Measurements from ENCODE around the gene TCF19.

Gene TCF19, protein sequence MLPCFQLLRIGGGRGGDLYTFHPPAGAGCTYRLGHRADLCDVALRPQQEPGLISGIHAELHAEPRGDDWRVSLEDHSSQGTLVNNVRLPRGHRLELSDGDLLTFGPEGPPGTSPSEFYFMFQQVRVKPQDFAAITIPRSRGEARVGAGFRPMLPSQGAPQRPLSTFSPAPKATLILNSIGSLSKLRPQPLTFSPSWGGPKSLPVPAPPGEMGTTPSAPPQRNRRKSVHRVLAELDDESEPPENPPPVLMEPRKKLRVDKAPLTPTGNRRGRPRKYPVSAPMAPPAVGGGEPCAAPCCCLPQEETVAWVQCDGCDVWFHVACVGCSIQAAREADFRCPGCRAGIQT

DNA sequence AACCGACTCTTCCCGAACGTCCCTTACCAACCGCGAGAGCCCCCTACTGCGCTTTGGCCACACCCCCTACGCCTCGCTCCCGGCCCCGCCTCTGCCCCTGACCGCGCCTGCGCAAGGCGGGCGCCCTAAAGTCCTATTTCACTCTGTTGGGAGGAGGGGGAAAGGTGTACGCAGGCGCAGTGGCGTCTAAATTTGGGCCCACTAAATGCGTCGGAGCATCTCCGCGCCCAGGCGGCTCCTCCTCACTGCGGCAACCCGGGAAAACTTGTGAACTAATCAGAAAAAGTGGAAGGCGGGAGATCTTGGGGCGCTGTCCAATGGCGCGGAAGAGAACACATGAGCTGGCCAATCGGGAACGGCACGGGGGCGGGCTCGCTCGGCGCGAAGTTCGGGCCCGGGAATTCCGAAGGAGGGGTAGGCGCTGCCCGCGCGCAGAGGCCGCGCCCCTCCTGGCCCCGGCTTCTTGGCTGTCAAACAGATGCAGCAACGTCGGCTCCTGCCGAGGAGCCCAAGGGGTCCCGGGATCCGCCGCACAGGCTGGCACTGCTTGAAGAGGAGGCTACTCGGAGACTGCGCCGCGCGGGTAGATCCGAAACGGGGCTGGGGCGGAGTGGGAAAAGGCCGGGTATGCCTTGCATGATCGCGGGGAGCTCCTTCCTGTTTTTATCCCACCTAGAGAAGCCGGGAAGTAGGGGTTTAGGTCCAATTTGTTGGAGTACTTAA, at the start of gene TCF19:
Gene TCF19 (plus strand): TSS at position 450 of the 723 bp plus-strand sequence. CDS start 881 bp downstream, outside the sequence.
- peak; percentile 98 for DNase-seq

DNA sequence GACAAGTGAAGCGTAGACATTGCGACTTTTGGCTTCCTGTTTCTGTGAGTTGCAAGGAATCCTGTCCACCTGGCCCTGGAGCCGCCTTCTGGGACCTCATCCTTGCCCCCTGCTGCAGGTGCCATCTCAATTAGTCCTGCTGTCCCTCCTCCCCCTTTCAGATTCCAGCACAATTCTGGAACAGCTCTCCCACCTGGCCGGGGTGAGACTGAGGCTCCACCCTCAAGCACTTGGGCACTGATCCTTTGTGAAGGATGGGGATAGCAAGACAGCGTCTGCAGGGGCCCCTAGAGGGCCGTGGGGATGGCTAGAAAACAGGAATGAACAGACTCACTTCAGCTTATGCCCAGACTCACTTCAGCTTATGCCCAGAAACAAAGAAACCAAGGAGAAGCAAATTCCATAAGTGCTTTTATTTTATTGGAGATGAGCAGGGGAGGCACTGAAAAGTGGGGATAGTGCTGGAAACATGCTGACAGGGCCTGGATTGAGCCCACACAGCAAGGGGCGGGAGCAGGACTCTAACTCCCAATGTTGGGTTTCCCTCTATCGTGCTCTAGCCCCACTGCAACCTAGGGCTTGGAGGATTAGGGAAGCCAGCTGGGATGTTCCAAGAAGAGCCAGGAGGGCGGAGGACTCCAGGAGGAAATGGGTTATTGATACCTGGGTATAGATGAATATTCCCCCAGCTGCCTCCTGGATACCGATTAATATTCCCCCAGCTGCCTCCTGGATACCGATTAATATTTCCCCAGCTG, 47.4 kb upstream of the TCF19 start:
- no peak for DNase-seq
- in situ Hi-C loops (cut with HindIII; ENCODE audit: low pct_ligation_motif_present, low pct_unique_long_range_greater_than_20kb, low sequenced_read_pairs), result no loop called here

More for the DNA sequence above, at the start of gene TCF19:
- in situ Hi-C loops (cut with HindIII; ENCODE audit: low pct_ligation_motif_present, low pct_unique_long_range_greater_than_20kb, low sequenced_read_pairs), result no loop called here

DNA sequence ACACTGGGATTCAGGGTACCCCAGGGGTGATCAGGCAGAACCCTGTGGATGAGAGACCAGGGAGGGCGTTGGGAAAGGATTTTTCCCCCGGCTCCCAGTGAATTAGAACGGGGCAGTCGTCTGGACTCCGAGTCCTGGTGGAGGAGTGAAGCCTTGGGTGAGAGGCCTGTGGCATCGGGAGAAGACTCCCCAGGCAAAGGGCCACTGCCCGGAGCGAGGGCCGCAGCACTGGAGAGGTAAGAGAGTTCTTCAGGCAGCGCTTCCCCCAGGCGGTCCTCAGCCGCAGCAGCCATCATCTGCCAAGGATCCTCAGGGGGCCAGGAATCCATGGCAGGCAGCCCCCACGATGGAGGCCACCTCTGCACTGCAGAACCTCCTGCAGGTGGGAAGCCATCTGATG, 46.7 kb upstream of the TCF19 start:
- in situ Hi-C loops (cut with HindIII; ENCODE audit: low pct_ligation_motif_present, low pct_unique_long_range_greater_than_20kb, low sequenced_read_pairs), result no loop called here

DNA sequence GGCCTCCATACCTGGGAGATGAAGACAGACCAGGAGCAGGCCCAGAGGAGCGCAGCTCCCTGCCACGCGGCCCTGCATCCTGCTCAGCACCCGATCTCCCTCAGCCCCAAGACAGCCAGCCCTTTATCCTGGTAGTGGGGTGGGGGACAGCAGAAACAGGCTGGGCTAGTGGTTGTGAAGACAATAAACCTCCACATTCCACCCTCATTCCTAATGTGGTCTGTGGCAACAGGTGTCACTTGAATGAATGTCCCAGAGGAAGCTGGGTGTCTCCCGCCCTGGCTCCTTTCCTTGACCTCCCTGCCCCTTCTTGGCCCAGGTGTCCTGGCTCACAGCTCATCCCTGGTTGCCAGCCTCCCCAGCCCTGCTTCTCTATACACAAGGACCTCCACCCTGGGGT, 45.9 kb upstream of the TCF19 start, which contains the start of gene C6orf15:
Gene C6orf15 (minus strand): TSS at position 98 of the 400 bp plus-strand sequence. CDS start 20 bp downstream, at position 78.
- no peak for DNase-seq
- in situ Hi-C loops (cut with HindIII; ENCODE audit: low pct_ligation_motif_present, low pct_unique_long_range_greater_than_20kb, low sequenced_read_pairs), result no loop called here

More for the DNA sequence above, 46.7 kb upstream of the TCF19 start:
- DNase-seq, result no peak

DNA sequence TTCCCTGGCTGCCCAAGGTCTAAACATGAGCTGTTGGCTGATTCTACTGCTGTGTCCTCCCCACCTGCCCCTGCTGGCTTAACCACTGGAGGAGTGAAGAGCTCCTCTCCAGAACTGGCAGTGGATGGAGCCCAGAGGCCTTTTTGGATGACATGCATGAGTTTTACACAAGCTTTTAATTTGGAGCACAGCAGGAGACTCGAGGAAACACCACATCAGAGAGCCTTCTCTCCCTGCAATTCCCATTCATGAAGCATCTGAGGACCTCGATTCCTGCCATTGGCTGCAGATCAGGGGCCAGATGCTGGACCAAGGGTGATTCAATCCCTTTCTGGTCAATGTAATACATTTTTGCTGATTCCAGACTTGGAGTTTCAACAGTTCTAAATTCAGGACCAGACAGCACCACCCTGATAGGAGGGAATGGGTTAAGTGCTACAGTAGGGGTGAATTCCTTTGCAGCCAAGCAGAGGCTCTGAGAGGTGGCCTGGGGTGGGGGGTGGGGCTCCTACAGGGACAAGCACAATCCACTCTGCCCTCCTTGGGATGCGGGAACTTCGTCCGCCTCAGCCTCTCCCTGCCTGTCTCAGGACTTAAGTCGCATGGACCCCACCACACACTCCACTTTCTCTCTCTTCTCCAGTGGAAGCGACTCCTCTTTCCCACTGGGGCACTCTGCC, 44.4 kb upstream of the TCF19 start:
- no peak for DNase-seq
- in situ Hi-C loops (cut with HindIII; ENCODE audit: low pct_ligation_motif_present, low pct_unique_long_range_greater_than_20kb, low sequenced_read_pairs), result no loop called here

DNA sequence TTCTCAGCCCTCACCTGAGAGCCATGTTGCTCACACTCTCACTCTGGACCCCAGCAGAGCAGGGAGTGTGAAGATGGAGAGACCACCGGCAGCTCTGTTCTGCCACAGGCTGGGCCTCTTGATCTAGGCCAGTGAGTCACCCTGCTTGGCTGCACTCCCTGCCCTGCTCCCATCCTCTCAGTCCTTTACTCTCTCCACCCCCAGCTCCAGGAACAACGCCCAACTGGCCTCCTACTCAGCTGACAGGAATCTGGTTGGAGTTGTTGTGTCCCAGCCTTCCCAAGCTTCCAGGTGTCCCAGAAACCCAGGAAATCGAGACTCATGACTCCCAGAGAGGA, 43.9 kb upstream of the TCF19 start, which contains the start of gene PSORS1C1:
Gene PSORS1C1 (plus strand): TSS at position 260 of the 338 bp plus-strand sequence. CDS start 14,833 bp downstream, outside the sequence.
- in situ Hi-C loops (cut with HindIII; ENCODE audit: low pct_ligation_motif_present, low pct_unique_long_range_greater_than_20kb, low sequenced_read_pairs), result no loop called here
- DNase-seq, result peak; percentile 91

DNA sequence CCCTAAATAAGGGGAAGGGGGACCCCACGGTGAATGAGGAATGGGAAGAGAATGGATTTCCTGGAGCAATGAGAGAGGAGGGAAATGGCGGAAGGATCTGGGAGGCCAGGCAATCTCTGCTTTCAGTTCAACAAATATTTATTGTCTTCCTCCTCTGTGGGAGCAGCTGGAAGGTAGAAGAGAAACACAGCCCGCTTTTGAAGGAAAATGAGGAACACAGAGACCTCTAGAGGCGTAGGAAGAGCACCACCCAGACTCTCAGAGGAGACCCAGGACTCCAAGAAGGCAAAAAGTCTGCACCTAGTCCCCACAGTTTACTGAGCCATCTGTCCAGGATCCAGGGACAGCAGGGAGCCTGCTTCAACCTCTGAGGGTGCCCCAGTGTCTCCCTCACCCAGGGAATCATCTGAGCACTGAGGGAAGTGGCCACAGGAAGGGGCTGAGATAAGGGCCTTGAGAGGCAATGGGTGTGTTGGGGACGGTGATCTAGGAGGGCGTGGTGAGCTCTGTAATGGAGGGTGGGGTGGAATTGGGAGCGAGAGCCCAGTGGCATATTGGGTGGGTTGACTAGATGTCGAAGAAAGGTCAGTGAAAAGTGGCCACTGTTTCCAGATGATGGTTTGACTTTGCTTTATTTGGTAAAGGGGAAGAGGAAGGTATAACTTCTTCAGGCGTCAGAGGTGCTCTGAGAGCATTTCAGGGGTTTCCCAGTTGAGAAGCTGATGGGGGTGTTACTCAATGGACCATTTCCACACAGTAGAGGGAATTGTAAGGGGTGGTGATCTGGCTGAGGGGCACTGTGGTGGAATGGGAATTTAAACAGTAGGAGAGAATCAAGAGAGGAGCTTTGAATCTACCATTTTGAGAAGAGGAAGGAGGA, 43.2 kb upstream of the TCF19 start:
- peak; percentile 83 for DNase-seq
- in situ Hi-C loops (cut with HindIII; ENCODE audit: low pct_ligation_motif_present, low pct_unique_long_range_greater_than_20kb, low sequenced_read_pairs), result no loop called here

DNA sequence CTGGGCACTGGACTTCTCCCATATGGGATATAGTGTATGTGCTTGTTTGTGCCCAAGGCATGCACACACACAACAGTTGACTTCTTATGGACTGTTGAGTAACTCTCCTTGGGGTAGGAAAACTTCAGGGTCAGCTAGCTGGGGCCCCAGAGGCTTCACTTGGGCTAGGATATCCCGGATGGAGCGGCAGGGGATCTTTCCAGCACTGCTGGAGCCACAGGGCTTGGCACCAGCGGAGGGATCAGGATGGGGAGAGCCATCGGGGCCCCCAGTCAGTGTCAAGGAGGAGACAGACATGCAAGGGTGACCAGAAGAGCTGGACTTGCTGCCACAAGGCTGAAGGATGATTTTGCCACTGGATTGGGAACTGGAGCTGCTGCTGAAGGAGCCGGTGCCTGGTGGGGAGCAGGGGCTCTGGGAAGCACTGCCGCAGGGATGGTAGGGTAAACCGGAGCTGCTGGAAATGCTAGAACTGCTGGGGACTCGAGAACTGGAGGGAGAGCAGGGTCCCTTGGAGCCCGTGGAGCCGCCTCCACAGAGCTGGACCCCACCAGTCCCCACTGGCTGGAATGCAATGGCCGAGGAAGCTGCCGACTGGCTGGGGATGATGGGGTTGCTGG, 42.3 kb upstream of the TCF19 start:
- DNase-seq, result no peak
- in situ Hi-C loops (cut with HindIII; ENCODE audit: low pct_ligation_motif_present, low pct_unique_long_range_greater_than_20kb, low sequenced_read_pairs), result no loop called here

DNA sequence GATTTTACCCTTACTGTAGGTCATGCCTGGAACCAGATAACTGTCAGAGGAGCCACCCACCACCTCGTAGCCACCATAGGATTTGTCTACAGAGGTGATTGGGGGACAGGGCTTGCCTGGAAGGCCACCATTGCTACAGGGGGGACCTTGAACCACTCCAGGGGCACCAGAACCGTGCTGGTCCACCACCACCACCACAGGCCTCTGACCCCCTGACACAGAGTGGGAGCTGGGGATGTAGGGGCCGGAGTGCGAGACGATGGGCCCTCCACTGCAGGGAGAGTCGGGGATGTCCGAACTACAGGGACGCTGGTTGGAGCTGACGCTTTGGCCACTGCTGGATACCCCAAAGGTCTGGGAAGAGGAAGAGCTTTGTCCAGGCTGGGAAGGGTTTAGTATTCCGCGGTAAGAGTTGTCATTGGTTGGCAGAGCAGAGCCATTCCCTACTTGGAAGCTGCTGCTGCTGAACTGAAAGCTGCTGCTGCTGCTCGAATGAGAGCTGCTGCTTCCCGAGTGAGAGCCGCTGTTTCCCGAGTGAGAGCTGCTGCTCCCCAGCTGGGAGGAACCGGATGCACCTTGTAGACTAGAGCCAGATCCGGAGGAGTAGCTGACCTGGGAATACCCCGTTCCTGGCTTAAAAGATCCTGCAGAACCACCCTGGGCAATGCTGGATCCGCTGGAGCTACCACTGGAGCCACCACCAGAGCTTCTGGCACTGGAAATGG, 41.6 kb upstream of the TCF19 start:
- DNase-seq, result no peak

DNA sequence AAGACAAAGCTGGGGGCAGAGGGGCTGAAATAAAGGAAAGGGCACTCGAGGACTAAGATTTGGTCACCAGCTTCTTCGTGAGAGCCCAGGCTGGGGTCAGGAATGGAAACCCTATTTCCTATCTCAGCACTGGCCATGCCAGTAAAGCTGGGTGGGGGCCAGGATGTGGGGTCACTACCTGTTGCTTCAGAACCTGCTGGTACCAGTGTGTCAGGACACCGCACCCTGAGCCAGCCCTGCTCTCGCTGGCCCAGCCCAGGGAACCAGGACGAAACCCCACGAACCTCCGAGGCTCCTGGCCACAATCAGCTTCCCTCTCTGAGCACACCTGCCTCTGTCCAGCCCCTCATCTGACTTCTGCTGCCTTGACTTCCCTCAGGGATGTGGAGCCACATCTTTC, 40.2 kb upstream of the TCF19 start:
- in situ Hi-C loops (cut with HindIII; ENCODE audit: low pct_ligation_motif_present, low pct_unique_long_range_greater_than_20kb, low sequenced_read_pairs), result no loop called here
- DNase-seq, result no peak

More for the DNA sequence above, 41.6 kb upstream of the TCF19 start:
- in situ Hi-C loops (cut with HindIII; ENCODE audit: low pct_ligation_motif_present, low pct_unique_long_range_greater_than_20kb, low sequenced_read_pairs), result no loop called here

DNA sequence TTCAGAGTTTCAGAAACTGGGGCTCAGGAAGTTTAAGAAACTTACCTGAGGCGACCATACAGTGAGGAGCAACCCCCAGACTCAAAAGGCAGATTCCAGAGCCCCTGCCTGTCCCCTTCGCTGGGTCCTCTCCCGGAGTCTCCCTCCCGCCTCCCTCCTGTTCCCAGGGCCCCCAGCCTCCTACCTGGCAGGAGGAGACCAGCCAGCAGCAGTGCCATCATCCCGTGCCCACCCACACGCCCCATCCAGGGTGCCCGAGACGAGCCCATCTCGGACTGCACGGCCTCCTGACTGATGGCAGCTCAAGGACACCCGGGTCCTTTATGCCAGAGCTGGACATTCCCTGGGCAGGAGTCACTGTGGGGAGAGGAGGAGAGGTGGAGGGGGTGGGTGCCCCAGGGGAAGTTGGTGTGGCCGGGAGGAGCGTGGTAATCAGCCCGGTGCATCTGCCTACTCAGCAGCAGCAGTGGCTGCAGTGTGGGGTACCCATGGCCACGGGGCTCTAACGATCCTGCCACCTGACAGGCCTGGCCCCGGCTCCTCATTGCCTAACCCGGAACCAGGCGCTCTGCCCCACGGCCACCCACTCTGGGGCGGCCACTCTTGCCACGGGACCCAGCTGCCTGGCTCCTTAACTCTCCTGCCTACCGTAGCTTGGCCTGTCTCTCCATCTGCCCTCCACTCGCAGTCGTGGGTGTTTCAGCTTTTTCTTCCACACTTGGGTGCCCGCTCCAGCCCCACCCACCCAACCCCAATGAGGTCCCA, 38.1 kb upstream of the TCF19 start, which contains the start of gene CDSN:
Gene CDSN (minus strand): TSS at position 296 of the 765 bp plus-strand sequence. CDS start 27 bp downstream, at position 269.
- in situ Hi-C loops (cut with HindIII; ENCODE audit: low pct_ligation_motif_present, low pct_unique_long_range_greater_than_20kb, low sequenced_read_pairs), result no loop called here
- no peak for DNase-seq

DNA sequence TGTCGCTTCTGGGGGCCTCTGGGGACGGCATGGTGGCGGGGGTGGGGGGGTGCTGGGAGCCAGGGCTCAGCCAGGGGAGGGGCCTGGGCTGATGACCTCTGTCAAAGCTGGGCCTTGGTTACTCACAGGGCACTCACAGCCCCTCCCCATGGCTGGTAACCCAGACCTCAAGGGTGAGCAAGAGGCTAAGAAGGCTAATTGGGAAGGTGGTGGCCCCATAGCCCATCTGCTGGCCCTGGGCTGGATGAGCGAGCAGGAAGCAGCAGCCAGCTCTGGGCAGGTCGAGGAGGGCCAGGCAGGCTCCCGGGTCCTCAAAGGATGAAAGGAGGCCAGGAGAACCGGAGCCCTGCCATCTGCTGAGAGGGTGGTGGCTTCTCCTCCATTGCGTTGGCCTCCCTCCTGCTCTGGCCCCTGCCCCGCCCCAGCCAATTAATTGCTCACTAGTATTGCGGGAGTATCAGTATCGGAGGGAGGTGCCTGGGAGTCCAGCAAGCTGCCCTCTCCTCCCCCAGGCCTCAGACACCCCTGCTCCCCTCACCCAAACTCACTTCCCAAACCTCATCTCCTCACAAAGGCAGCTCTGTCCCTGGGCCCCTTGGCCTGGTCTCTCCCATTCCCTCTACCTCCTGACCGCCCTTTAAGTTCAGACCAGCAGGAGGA, 37.1 kb upstream of the TCF19 start:
- DNase-seq, result no peak
- in situ Hi-C loops (cut with HindIII; ENCODE audit: low pct_ligation_motif_present, low pct_unique_long_range_greater_than_20kb, low sequenced_read_pairs), result no loop called here

DNA sequence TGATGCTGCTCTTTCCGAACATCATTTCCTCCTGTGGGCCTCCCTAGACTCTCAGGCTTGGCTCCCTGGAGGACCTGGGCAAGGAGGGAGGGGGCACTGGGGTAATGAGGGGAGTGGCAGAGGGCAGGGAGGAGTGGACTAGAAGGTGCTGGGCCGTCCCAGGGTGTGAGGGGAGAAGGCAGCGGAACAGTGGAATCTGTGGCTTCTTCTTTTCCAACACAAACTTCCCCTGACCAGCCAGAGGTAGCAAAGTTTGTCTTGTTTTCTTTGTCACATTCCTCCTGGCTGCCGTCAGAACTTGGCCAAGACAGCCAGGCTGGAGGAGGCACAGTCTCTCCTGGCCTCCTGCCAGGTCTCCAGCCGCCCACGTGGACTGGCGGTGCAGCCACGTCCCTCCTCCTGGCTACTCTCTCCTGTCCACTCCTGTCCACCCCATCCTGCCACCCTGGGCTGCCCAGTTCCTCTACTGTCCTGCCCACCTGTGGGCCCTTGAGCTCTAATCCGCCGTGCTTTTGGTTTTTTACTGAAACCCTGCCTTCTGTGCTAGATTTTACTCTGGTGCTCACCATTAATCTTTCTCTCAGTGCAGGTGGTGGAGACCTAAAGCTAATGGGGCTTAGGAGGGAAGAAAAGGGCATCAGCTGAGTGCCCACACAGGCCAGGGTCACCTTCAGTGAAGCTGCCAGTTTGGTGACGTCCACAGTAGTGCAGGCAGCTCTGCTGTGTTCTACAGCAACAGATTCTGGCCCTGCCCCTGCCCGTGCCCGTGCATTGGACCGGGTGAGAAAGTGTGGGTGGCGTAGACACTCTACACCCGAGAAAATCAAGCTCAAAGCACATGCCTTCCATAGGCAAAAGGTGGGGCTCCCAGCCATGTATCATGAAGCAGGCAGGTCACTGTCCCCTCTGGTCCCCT, 35.3 kb upstream of the TCF19 start:
- in situ Hi-C loops (cut with HindIII; ENCODE audit: low pct_ligation_motif_present, low pct_unique_long_range_greater_than_20kb, low sequenced_read_pairs), result no loop called here
- no peak for DNase-seq

DNA sequence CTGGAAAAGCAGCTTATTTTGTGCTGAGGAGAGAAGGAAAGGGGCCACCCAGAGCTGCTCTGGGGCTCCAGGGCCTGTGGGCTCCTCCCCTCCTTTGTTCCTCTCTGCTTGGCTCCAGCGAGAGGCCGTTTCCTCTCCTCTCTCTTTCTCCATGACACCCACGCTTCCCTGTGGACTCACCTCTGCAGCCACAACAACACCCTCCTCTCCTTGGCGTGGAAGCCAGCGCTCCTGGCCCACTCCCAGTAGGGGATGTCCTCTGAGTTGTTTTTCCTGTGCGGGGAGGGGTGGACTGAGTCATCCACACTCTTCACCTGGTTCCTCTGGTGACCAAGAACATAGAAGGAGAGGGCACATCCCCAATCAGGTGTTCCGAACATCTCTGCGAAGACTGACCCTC, 33.2 kb upstream of the TCF19 start:
- DNase-seq, result no peak
- in situ Hi-C loops (cut with HindIII; ENCODE audit: low pct_ligation_motif_present, low pct_unique_long_range_greater_than_20kb, low sequenced_read_pairs), result no loop called here
